ENCODE measurements around the gene KIRREL1.

Gene KIRREL1

GRCh38 chr1:157993147-157993917 lies at the start of gene KIRREL1:
KIRREL1 (plus strand) TSS chr1:157993645; CDS start chr1:157993677, 32 bp downstream.
- no peak for DNase-seq

- no peak for DNase-seq
These were observed 48.7 kb upstream of the KIRREL1 start for GRCh38 chr1:157944663-157945280.

- no peak for DNase-seq
These were observed 45.0 kb upstream of the KIRREL1 start for GRCh38 chr1:157948312-157949073.

- DNase-seq = no peak
These were observed 44.4 kb upstream of the KIRREL1 start for GRCh38 chr1:157949074-157949354.

- DNase-seq = no peak
These were observed 42.2 kb upstream of the KIRREL1 start for GRCh38 chr1:157951230-157951629.

GRCh38 chr1:157952601-157953000 lies 40.8 kb upstream of the KIRREL1 start:
- no peak for DNase-seq

- DNase-seq = no peak
These were observed 38.2 kb upstream of the KIRREL1 start for GRCh38 chr1:157955221-157955620.

- DNase-seq = no peak
These were observed 37.6 kb upstream of the KIRREL1 start for GRCh38 chr1:157955857-157956256.

GRCh38 chr1:157956732-157957131 lies 36.7 kb upstream of the KIRREL1 start:
- DNase-seq = no peak

- no peak for DNase-seq
These were observed 35.2 kb upstream of the KIRREL1 start for GRCh38 chr1:157958263-157958662.

- DNase-seq = no peak
These were observed 33.7 kb upstream of the KIRREL1 start for GRCh38 chr1:157959750-157960149.

GRCh38 chr1:157960773-157961172 lies 32.7 kb upstream of the KIRREL1 start:
- no peak for DNase-seq

GRCh38 chr1:157961805-157962762 lies 31.4 kb upstream of the KIRREL1 start:
- DNase-seq = no peak

GRCh38 chr1:157963713-157964112 lies 29.7 kb upstream of the KIRREL1 start:
- DNase-seq = peak in 2 of 4 experiments; percentile 18 to 33

GRCh38 chr1:157965584-157965983 lies 27.9 kb upstream of the KIRREL1 start:
- no peak for DNase-seq

GRCh38 chr1:157966031-157966537 lies 27.4 kb upstream of the KIRREL1 start:
- DNase-seq = no peak

- DNase-seq = no peak
These were observed 26.2 kb upstream of the KIRREL1 start for GRCh38 chr1:157967205-157967604.

GRCh38 chr1:157968508-157968907 lies 24.9 kb upstream of the KIRREL1 start:
- no peak for DNase-seq

- DNase-seq = no peak
These were observed 24.5 kb upstream of the KIRREL1 start for GRCh38 chr1:157968946-157969345.

- DNase-seq = no peak
These were observed 23.6 kb upstream of the KIRREL1 start for GRCh38 chr1:157969697-157970485.

GRCh38 chr1:157971769-157972168 lies 21.7 kb upstream of the KIRREL1 start:
- no peak for DNase-seq
